H9 (cell line): ENCODE measurements around the gene AKR1C8. TPM values are rescaled to one million over a fixed set of nuclear protein-coding genes. Genes with fewer than 3 reads are reported as not detected.

Experiments
- DNase-seq: peaks from one replicate; pipeline ENCODE4 v3.0.0-alpha.2; 2017
- H2AFZ ChIP-seq: one replicate; pipeline ENCODE4 v1.6.1; 2013; ENCODE audit warnings: mild to moderate bottlenecking, low read length, control low read depth, moderate library complexity
- H2AK5ac ChIP-seq: 2 replicates; pipeline ENCODE4 v1.6.1; 2013; ENCODE audit warnings: low read length, control low read depth, mixed read lengths; ENCODE audit not compliant: insufficient read length
- H2BK120ac ChIP-seq: one replicate; pipeline ENCODE4 v1.6.1; 2013; ENCODE audit warnings: low read depth, mild to moderate bottlenecking, low read length, control low read depth, inconsistent platforms; ENCODE audit not compliant: poor library complexity, severe bottlenecking
- H2BK12ac ChIP-seq: 2 replicates; pipeline ENCODE4 v1.6.1; 2013; ENCODE audit warnings: low read length, control low read depth, mixed read lengths, low read depth; ENCODE audit not compliant: insufficient read length
- H2BK15ac ChIP-seq: 2 replicates; pipeline ENCODE4 v1.6.1; 2013; ENCODE audit warnings: low read depth, low read length, control low read depth
- H2BK20ac ChIP-seq: one replicate; pipeline ENCODE4 v1.6.1; 2013; ENCODE audit warnings: low read depth, mild to moderate bottlenecking, low read length, control low read depth, inconsistent platforms; ENCODE audit not compliant: poor library complexity, severe bottlenecking
- H2BK5ac ChIP-seq: 2 replicates; pipeline ENCODE4 v1.6.1; 2013; ENCODE audit warnings: low read length, control low read depth, mixed read lengths; ENCODE audit not compliant: insufficient read length
- H3K14ac ChIP-seq: 2 replicates; pipeline ENCODE4 v1.6.1; 2013; ENCODE audit warnings: low read length, control low read depth; ENCODE audit not compliant: insufficient read depth
- H3K18ac ChIP-seq: 2 replicates; pipeline ENCODE4 v1.6.1; 2013; ENCODE audit warnings: low read depth, mild to moderate bottlenecking, mixed read lengths, low read length, control low read depth; ENCODE audit not compliant: insufficient read length
- H3K23ac ChIP-seq: 2 replicates; pipeline ENCODE4 v1.6.1; 2013; ENCODE audit warnings: low read length, control low read depth, mixed read lengths, low read depth; ENCODE audit not compliant: insufficient read length
- H3K23me2 ChIP-seq: 2 replicates; pipeline ENCODE4 v1.6.1; 2013; ENCODE audit warnings: low read depth, mild to moderate bottlenecking, mixed read lengths, low read length, control low read depth; ENCODE audit not compliant: insufficient read length, poor library complexity, severe bottlenecking
- H3K27ac ChIP-seq: 2 replicates; pipeline ENCODE4 v1.5.1; 2013; ENCODE audit warnings: low read length, control low read depth, mixed read lengths, low read depth; ENCODE audit not compliant: insufficient read length
- H3K27me3 ChIP-seq: 2 replicates; pipeline ENCODE4 v1.6.1; 2013; ENCODE audit warnings: low read length, control low read depth, inconsistent platforms; ENCODE audit not compliant: insufficient read depth
- H3K4ac ChIP-seq: 2 replicates; pipeline ENCODE4 v1.6.1; 2013; ENCODE audit warnings: low read depth, mild to moderate bottlenecking, control low read depth, inconsistent platforms, low read length, moderate library complexity
- H3K4me1 ChIP-seq: 2 replicates; pipeline ENCODE4 v1.6.1; 2013; ENCODE audit warnings: low read length, control low read depth, inconsistent platforms; ENCODE audit not compliant: insufficient read depth
- H3K4me2 ChIP-seq: 2 replicates; pipeline ENCODE4 v1.6.1; 2013; ENCODE audit warnings: low read length, control low read depth, mixed read lengths; ENCODE audit not compliant: insufficient read length, insufficient read depth
- H3K56ac ChIP-seq: 2 replicates; pipeline ENCODE4 v1.6.1; 2013; ENCODE audit warnings: low read depth, mild to moderate bottlenecking, mixed read lengths, low read length, control low read depth; ENCODE audit not compliant: insufficient read length
- H3K79me1 ChIP-seq: 2 replicates; pipeline ENCODE4 v1.6.1; 2013; ENCODE audit warnings: low read depth, mild to moderate bottlenecking, moderate library complexity, low read length, control low read depth, inconsistent platforms; ENCODE audit not compliant: insufficient read depth, poor library complexity, severe bottlenecking
- H3K79me2 ChIP-seq: 2 replicates; pipeline ENCODE4 v1.6.1; 2013; ENCODE audit warnings: low read length, control low read depth, inconsistent platforms; ENCODE audit not compliant: insufficient read depth
- H3K9ac ChIP-seq: 2 replicates; pipeline ENCODE4 v1.6.1; 2013; ENCODE audit warnings: low read length, control low read depth, mixed read lengths; ENCODE audit not compliant: insufficient read length; ENCODE audit errors: extremely low read depth
- H3K9me3 ChIP-seq: one replicate; pipeline ENCODE4 v1.6.1; 2013; ENCODE audit warnings: low read depth, low read length, inconsistent platforms; ENCODE audit not compliant: control insufficient read depth
- H3T11ph ChIP-seq: one replicate; pipeline ENCODE4 v1.6.1; 2013; ENCODE audit warnings: mild to moderate bottlenecking, low read length, control low read depth, inconsistent platforms
- H4K20me1 ChIP-seq: one replicate; pipeline ENCODE4 v1.6.1; 2013; ENCODE audit not compliant: control insufficient read depth, insufficient read length, insufficient read depth
- H4K5ac ChIP-seq: 2 replicates; pipeline ENCODE4 v1.6.1; 2013; ENCODE audit warnings: low read depth, mild to moderate bottlenecking, mixed read lengths, low read length, control low read depth; ENCODE audit not compliant: insufficient read length
- H4K8ac ChIP-seq: replicated peaks from 2 replicates; pipeline ENCODE4 v1.6.1; 2013; ENCODE audit warnings: low read length, control low read depth, mixed read lengths, low read depth; ENCODE audit not compliant: insufficient read length
- H4K91ac ChIP-seq: 2 replicates; pipeline ENCODE4 v1.6.1; 2013; ENCODE audit warnings: low read depth, mild to moderate bottlenecking, moderate library complexity, mixed read lengths, low read length, control low read depth; ENCODE audit not compliant: insufficient read length
- H3K27ac Mint-ChIP-seq, 3 experiments: 2 replicates in 2 of 3; 3 replicates in 1 of 3; pipeline ENCODE4 v1.8.0; 2020 to 2021; ENCODE audit warnings: mixed read lengths in 3 of 3, mild to moderate bottlenecking in 1 of 3, moderate library complexity in 1 of 3
- H3K27me3 Mint-ChIP-seq: 2 replicates; pipeline ENCODE4 v1.8.0; 2021; ENCODE audit warnings: low read depth, mild to moderate bottlenecking, moderate library complexity, mixed read lengths
- H3K36me3 Mint-ChIP-seq, 3 experiments: 2 replicates in 2 of 3; 3 replicates in 1 of 3; pipeline ENCODE4 v1.8.0; 2020 to 2021; ENCODE audit warnings: low read depth in 3 of 3, mixed read lengths in 3 of 3; ENCODE audit not compliant: insufficient read depth in 1 of 3
- H3K4me1 Mint-ChIP-seq, 2 experiments: 2 replicates each; pipeline ENCODE4 v1.8.0; 2020; ENCODE audit warnings: mixed read lengths in 2 of 2
- H3K4me3 Mint-ChIP-seq, 2 experiments: 2 replicates in 1 of 2; 3 replicates in 1 of 2; pipeline ENCODE4 v1.8.0; 2020 to 2021; ENCODE audit warnings: mild to moderate bottlenecking in 2 of 2, mixed read lengths in 2 of 2, moderate library complexity in 1 of 2
- H3K9me3 Mint-ChIP-seq, 2 experiments: 2 replicates in 1 of 2; 3 replicates in 1 of 2; pipeline ENCODE4 v1.8.0; 2020; ENCODE audit warnings: mild to moderate bottlenecking in 2 of 2, mixed read lengths in 2 of 2, moderate library complexity in 1 of 2
- CTCF ChIP-seq: fragments of 200-600 bp; sonication (generic); conservative IDR thresholded peaks from 3 replicates; pipeline ENCODE4 v1.8.0; 2021; ENCODE audit warnings: antibody characterized with exemption, mild to moderate bottlenecking
- WGBS: extraction: QIAGEN DNeasy Blood & Tissue Kit; methylation state at CpG from one replicate; pipeline ENCODE4 v1.1.7; 2013; ENCODE audit warnings: missing lambda C conversion rate, low lambda C conversion rate, mixed read lengths; ENCODE audit not compliant: insufficient read length; ENCODE audit errors: extremely low coverage; 5-methylcytosine and 5-hydroxymethylcytosine counted together
- total RNA-seq: library from RNA; stranded (reverse); gene quantifications from 2 replicates; pipeline ENCODE4 v1.2.1, GENCODE V29; 2021

The AKR1C8 gene
- total RNA-seq, 1 experiment from 2014 or later = not detected

GRCh38 chr10:5108658-5109416, 76.1 kb downstream of the AKR1C8 start:
- H2BK5ac ChIP-seq = no peak overlapping the region
- no peaks in the 10 kb centered on the region for H3K9me3 ChIP-seq
- no CpG with 5 or more reads among the region's 3 CpGs for WGBS
- no peak overlapping the region for H2BK15ac ChIP-seq
- no peaks in the 10 kb centered on the region; the same call in none of the 2 replicates for H3K27me3 Mint-ChIP-seq
- no peak overlapping the region for H4K8ac ChIP-seq
- H3K9ac ChIP-seq = no peak overlapping the region
- H3K36me3 Mint-ChIP-seq = peaks cover 9 to 14% (median 9%) of the 10 kb centered on the region in 3 experiments
- H3K27me3 ChIP-seq = no peaks in the 10 kb centered on the region
- no peak overlapping the region for H3K27ac ChIP-seq
- H4K91ac ChIP-seq = no peak overlapping the region
- H3K4me2 ChIP-seq = no peak overlapping the region
- H2AFZ ChIP-seq = no peak overlapping the region
- no peak for TF ChIP-seq CTCF
- no peak overlapping the region for H2BK120ac ChIP-seq
- peaks cover 43 to 60% of the 10 kb centered on the region in 2 experiments for H3K9me3 Mint-ChIP-seq
- H3K14ac ChIP-seq = no peak overlapping the region
- no peaks in the 10 kb centered on the region for H3K23me2 ChIP-seq
- no peak overlapping the region for H3K56ac ChIP-seq
- no peak overlapping the region for H3K4ac ChIP-seq
- no peaks in the 10 kb centered on the region for H3K79me2 ChIP-seq
- no peaks in the 10 kb centered on the region for H3K4me1 Mint-ChIP-seq
- no peak overlapping the region for H3T11ph ChIP-seq
- no peak overlapping the region for H3K4me3 Mint-ChIP-seq
- no peak overlapping the region for H4K5ac ChIP-seq
- no peaks in the 10 kb centered on the region for H3K79me1 ChIP-seq
- no peak overlapping the region for H2BK20ac ChIP-seq
- H3K27ac Mint-ChIP-seq = no peak overlapping the region
- no peak overlapping the region for H2AK5ac ChIP-seq
- no peak overlapping the region for H3K18ac ChIP-seq
- no peak overlapping the region for H2BK12ac ChIP-seq
- no peak for DNase-seq
- no peaks in the 10 kb centered on the region for H4K20me1 ChIP-seq
- no peak overlapping the region for H3K23ac ChIP-seq
- no peaks in the 10 kb centered on the region for H3K4me1 ChIP-seq
